Esophagus muscularis mucosa (tissue), 4 donors: ENCODE measurements around the gene ADCY6. TPM values are rescaled to one million over a fixed set of nuclear protein-coding genes. Genes with fewer than 3 reads are reported as not detected.
A peak's percentile ranks its signal among the peaks of the same experiment; 100 is the strongest.

Experiments
- DNase-seq: peaks from one replicate; pipeline ENCODE4 v3.0.0-alpha.2; 2017; ENCODE audit errors: extremely low spot score
- H3K27ac ChIP-seq, 4 donors: fragments of 200-600 bp; sonication (generic); replicated peaks in 1 of 4; 1 replicate in 3 of 4; 2 replicates in 1 of 4; pipeline ENCODE4 v1.5.1; 2016 to 2019; ENCODE audit warnings: mild to moderate bottlenecking in 1 of 4
- H3K27me3 ChIP-seq, 4 donors: fragments of 200-600 bp; sonication (generic); one replicate each; pipeline versions ENCODE4 v1.5.1 to v1.6.0; 2016 to 2019
- H3K36me3 ChIP-seq, 4 donors: fragments of 200-600 bp; sonication (generic); one replicate each; pipeline ENCODE4 v1.5.1; 2016 to 2019
- H3K4me1 ChIP-seq, 4 donors: fragments of 200-600 bp; sonication (generic); one replicate each; pipeline ENCODE4 v1.5.1; 2016 to 2019
- H3K4me3 ChIP-seq, 4 donors: fragments of 200-600 bp; sonication (generic); 1 replicate in 2 of 4; 2 replicates in 2 of 4; pipeline ENCODE4 v1.5.1; 2016 to 2019; ENCODE audit warnings: mild to moderate bottlenecking in 4 of 4, moderate library complexity in 1 of 4
- H3K9me3 ChIP-seq, 4 donors: fragments of 200-600 bp; sonication (generic); 1 replicate in 3 of 4; 2 replicates in 1 of 4; pipeline ENCODE4 v1.5.1; 2016 to 2019
- CTCF ChIP-seq, 3 experiments: fragments of 200-600 bp in 2 of 3; fragments of 450-650 bp in 1 of 3; sonication (generic) in 2 of 3; IDR thresholded peaks; one replicate each; pipeline ENCODE4 v1.5.1; 2017 to 2019; ENCODE audit warnings: antibody characterized with exemption in 3 of 3, mild to moderate bottlenecking in 2 of 3, moderate library complexity in 1 of 3
- EP300 ChIP-seq: sonication (generic); formaldehyde crosslinking; IDR thresholded peaks from one replicate; pipeline ENCODE4 v1.6.1; 2017; ENCODE audit warnings: antibody characterized with exemption
- POLR2A ChIP-seq: fragments of 450-650 bp; IDR thresholded peaks from one replicate; pipeline ENCODE4 v1.6.1; 2017; ENCODE audit warnings: antibody characterized with exemption, moderate library complexity, mild to moderate bottlenecking, low read depth
- POLR2AphosphoS5 ChIP-seq, 2 donors: sonication (generic); formaldehyde crosslinking; IDR thresholded peaks; one replicate each; pipeline ENCODE4 v1.6.1; 2017; ENCODE audit warnings: antibody characterized with exemption in 2 of 2
- WGBS: methylation state at CpG from one replicate; pipeline ENCODE4 v1.1.5; 2018; 5-methylcytosine and 5-hydroxymethylcytosine counted together
- intact Hi-C: fragments of 100-400 bp; cut with DNase I; formaldehyde crosslinking; loops from one replicate; pipeline ENCODE4 v1.15.1; 2023
- total RNA-seq, 4 donors: library from RNA; depleted of rRNA; stranded (reverse); fragments of >200 nt; gene quantifications; one replicate each; pipeline versions ENCODE4 v1.1.0 to v1.2.1, GENCODE V29; 2016

Gene ADCY6
- total RNA-seq, 4 donors from 2014 or later: 17.9 to 35.5 (median 24.0) TPM

GRCh38 chr12:48815126-48816110, 26.5 kb upstream of the ADCY6 start:
- H3K9me3 ChIP-seq: no peaks in the 10 kb centered on the region
- peak; percentile 92 for DNase-seq
- H3K4me1 ChIP-seq: peaks cover 38 to 79% (median 64%) of the 10 kb centered on the region in 4 donors
- H3K27ac ChIP-seq: peak overlapping the region; percentile 79 to 96 (median 92)
- TF ChIP-seq POLR2A: no peak
- peak; percentile 44 to 88 for TF ChIP-seq POLR2AphosphoS5 (IDR thresholded peaks at IDR 0.05)
- H3K4me3 ChIP-seq: peak overlapping the region; percentile 62 to 88 (median 84)
- intact Hi-C loops: no loop called here
- H3K27me3 ChIP-seq: no peaks in the 10 kb centered on the region
- under 1% methylated on average over 40 of the region's 54 CpGs for WGBS
- H3K36me3 ChIP-seq: no peaks in the 10 kb centered on the region

- TF ChIP-seq CTCF (IDR thresholded peaks at IDR 0.05) (peak; percentile 3 to 98 (median 97)), POLR2AphosphoS5 (IDR thresholded peaks at IDR 0.05) (peak; percentile 57 to 66), EP300 (no peak)
- H3K36me3 ChIP-seq: no peaks in the 10 kb centered on the region
- 2% methylated on average over 11 of the region's 70 CpGs for WGBS
- H3K27me3 ChIP-seq: no peaks in the 10 kb centered on the region
- H3K4me1 ChIP-seq: peaks cover 38 to 79% (median 64%) of the 10 kb centered on the region in 4 donors
- peak overlapping the region; percentile 62 to 88 (median 84) for H3K4me3 ChIP-seq
- intact Hi-C loops: no loop called here
- H3K9me3 ChIP-seq: no peaks in the 10 kb centered on the region
- no peak for DNase-seq
- peak overlapping the region; percentile 79 to 96 (median 92) for H3K27ac ChIP-seq
Observed at GRCh38 chr12:48814262-48815125, 25.6 kb upstream of the ADCY6 start.

GRCh38 chr12:48813465-48814261, 24.8 kb upstream of the ADCY6 start:
- no peak for TF ChIP-seq CTCF (IDR thresholded peaks at IDR 0.05)
- TF ChIP-seq EP300: no peak
- no peak for TF ChIP-seq POLR2A
- TF ChIP-seq POLR2AphosphoS5 (IDR thresholded peaks at IDR 0.05): no peak
- H3K4me1 ChIP-seq: peaks cover 31 to 70% (median 56%) of the 10 kb centered on the region in 4 donors
- H3K9me3 ChIP-seq: no peaks in the 10 kb centered on the region
- H3K27ac ChIP-seq: peak overlapping the region; percentile 79 to 96 (median 92)
- H3K36me3 ChIP-seq: no peaks in the 10 kb centered on the region
- peak overlapping the region; percentile 62 to 88 (median 84) for H3K4me3 ChIP-seq
- DNase-seq: no peak
- H3K27me3 ChIP-seq: no peaks in the 10 kb centered on the region
- intact Hi-C loops: no loop called here
- 18% methylated on average over 18 of the region's 18 CpGs for WGBS

- TF ChIP-seq POLR2A: no peak
- TF ChIP-seq CTCF (IDR thresholded peaks at IDR 0.05): no peak
- no peak for TF ChIP-seq EP300
- no peak for TF ChIP-seq POLR2AphosphoS5 (IDR thresholded peaks at IDR 0.05)
- whole genome bisulfite sequencing: no CpG with 5 or more reads among the region's 2 CpGs
- intact Hi-C loops: no loop called here
Observed at GRCh38 chr12:48812389-48812788, 23.5 kb upstream of the ADCY6 start.

More at GRCh38 chr12:48812389-48812788, 23.5 kb upstream of the ADCY6 start:
- Histone ChIP-seq H3K27me3 (no peaks in the 10 kb centered on the region), H3K4me3 (no peak overlapping the region), H3K36me3 (no peaks in the 10 kb centered on the region), H3K4me1 (peaks cover 24 to 60% (median 47%) of the 10 kb centered on the region in 4 donors), H3K9me3 (no peaks in the 10 kb centered on the region), H3K27ac (peak overlapping the region in 2 of 4 donors; percentile 11 to 60)
- no peak for DNase-seq
